HepG2 (cell line): ENCODE measurements around the gene PADI2. TPM values are rescaled to one million over a fixed set of nuclear protein-coding genes. Genes with fewer than 3 reads are reported as not detected.
A peak's percentile ranks its signal among the peaks of the same experiment; 100 is the strongest.

Source experiments
- HNF4G ChIP-seq, 2 experiments: sonication (generic) in 1 of 2; formaldehyde crosslinking in 1 of 2; IDR thresholded peaks; 2 replicates each; pipeline versions ENCODE4 v1.4.0 to v1.6.1; 2011 to 2020; ENCODE audit warnings: borderline replicate concordance in 2 of 2, low read depth in 2 of 2, mild to moderate bottlenecking in 2 of 2, low read length in 1 of 2, missing genetic modification reagents in 1 of 2, moderate library complexity in 1 of 2
- PCBP2 ChIP-seq: fragments of 200-400 bp; formaldehyde crosslinking; optimal IDR thresholded peaks from 2 replicates; pipeline ENCODE3; 2018; ENCODE audit warnings: low read length, low read depth; ENCODE audit not compliant: poor library complexity, severe bottlenecking
- SOX5 ChIP-seq: IDR thresholded peaks from 2 replicates; pipeline ENCODE4 v1.6.1; 2016; ENCODE audit warnings: borderline replicate concordance
- SP4 ChIP-seq: sonication (generic); formaldehyde crosslinking; IDR thresholded peaks from 2 replicates; pipeline ENCODE4 v1.8.1; 2023; ENCODE audit warnings: mild to moderate bottlenecking, missing genetic modification reagents
- ZBED4 ChIP-seq: sonication (generic); formaldehyde crosslinking; IDR thresholded peaks from 2 replicates; pipeline ENCODE4 v1.4.0; 2020; ENCODE audit warnings: missing genetic modification reagents, borderline replicate concordance
- ZNF350 ChIP-seq: sonication (generic); formaldehyde crosslinking; IDR thresholded peaks from 2 replicates; pipeline ENCODE4 v1.4.0; 2020; ENCODE audit warnings: mild to moderate bottlenecking, low read depth, missing genetic modification reagents, borderline replicate concordance
- ZNF451 ChIP-seq: sonication (generic); formaldehyde crosslinking; IDR thresholded peaks from 2 replicates; pipeline ENCODE4 v1.5.0; 2020; ENCODE audit warnings: mild to moderate bottlenecking, missing genetic modification reagents
- ZNF672 ChIP-seq: sonication (generic); formaldehyde crosslinking; IDR thresholded peaks from 2 replicates; pipeline ENCODE4 v1.8.1; 2022; ENCODE audit warnings: missing genetic modification reagents
- ZNF720 ChIP-seq: sonication (generic); formaldehyde crosslinking; IDR thresholded peaks from 2 replicates; pipeline ENCODE4 v1.4.0; 2020; ENCODE audit warnings: missing genetic modification reagents
- polyA plus RNA-seq, 8 experiments: library from polyadenylated mRNA; depleted of rRNA in 3 of 8; stranded (reverse) in 7 of 8; unstranded in 1 of 8; fragments of >200 nt; fragmentation: Illumina TruSeq in 4 of 8; extraction: Trizol in 4 of 8; gene quantifications; 2 replicates each; pipeline versions ENCODE4 v1.2.1 to v1.2.3, GENCODE V29; 2011 to 2016; ENCODE audit warnings: low read depth in 4 of 8, missing spikeins in 1 of 8, mixed read lengths in 1 of 8; ENCODE audit not compliant: insufficient read depth in 1 of 8
- total RNA-seq, 5 experiments: library from RNA; depleted of rRNA; stranded (reverse); fragments of >200 nt; fragmentation: Illumina TruSeq; extraction: Trizol; gene quantifications; 2 replicates each; pipeline ENCODE4 v1.2.3, GENCODE V29; 2016; ENCODE audit warnings: low read depth in 1 of 5
- TF ChIP-seq, protein P1 (sequence below): sonication (generic); formaldehyde crosslinking; IDR thresholded peaks from 2 replicates; pipeline ENCODE4 v1.4.0; 2020; ENCODE audit warnings: mild to moderate bottlenecking, missing genetic modification reagents
- TF ChIP-seq, protein P2 (sequence below): sonication (generic); formaldehyde crosslinking; IDR thresholded peaks from 2 replicates; pipeline ENCODE4 v1.4.0; 2020; ENCODE audit warnings: mild to moderate bottlenecking, missing genetic modification reagents
- TF ChIP-seq, protein P3 (sequence below): sonication (generic); formaldehyde crosslinking; IDR thresholded peaks from 2 replicates; pipeline ENCODE4 v1.5.0; 2020; ENCODE audit warnings: mild to moderate bottlenecking, missing genetic modification reagents, borderline replicate concordance
- TF ChIP-seq, protein P4 (sequence below): sonication (generic); formaldehyde crosslinking; IDR thresholded peaks from 2 replicates; pipeline ENCODE4 v1.5.1; 2020; ENCODE audit warnings: missing genetic modification reagents, mild to moderate bottlenecking, borderline replicate concordance

Gene PADI2
- total and polyA plus RNA-seq, 2 of the 13 experiments (the other 11 are each of a cell fraction or from before 2014, with no cell fraction given) = not detected

- TF ChIP-seq, protein P1, sequence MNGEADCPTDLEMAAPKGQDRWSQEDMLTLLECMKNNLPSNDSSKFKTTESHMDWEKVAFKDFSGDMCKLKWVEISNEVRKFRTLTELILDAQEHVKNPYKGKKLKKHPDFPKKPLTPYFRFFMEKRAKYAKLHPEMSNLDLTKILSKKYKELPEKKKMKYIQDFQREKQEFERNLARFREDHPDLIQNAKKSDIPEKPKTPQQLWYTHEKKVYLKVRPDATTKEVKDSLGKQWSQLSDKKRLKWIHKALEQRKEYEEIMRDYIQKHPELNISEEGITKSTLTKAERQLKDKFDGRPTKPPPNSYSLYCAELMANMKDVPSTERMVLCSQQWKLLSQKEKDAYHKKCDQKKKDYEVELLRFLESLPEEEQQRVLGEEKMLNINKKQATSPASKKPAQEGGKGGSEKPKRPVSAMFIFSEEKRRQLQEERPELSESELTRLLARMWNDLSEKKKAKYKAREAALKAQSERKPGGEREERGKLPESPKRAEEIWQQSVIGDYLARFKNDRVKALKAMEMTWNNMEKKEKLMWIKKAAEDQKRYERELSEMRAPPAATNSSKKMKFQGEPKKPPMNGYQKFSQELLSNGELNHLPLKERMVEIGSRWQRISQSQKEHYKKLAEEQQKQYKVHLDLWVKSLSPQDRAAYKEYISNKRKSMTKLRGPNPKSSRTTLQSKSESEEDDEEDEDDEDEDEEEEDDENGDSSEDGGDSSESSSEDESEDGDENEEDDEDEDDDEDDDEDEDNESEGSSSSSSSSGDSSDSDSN (CRISPR knock-in tag) = peak; percentile 51; the same call in 1 of the 2 replicates
- peak; percentile 90 for TF ChIP-seq SP4 (CRISPR knock-in tag)
- TF ChIP-seq, protein P2, sequence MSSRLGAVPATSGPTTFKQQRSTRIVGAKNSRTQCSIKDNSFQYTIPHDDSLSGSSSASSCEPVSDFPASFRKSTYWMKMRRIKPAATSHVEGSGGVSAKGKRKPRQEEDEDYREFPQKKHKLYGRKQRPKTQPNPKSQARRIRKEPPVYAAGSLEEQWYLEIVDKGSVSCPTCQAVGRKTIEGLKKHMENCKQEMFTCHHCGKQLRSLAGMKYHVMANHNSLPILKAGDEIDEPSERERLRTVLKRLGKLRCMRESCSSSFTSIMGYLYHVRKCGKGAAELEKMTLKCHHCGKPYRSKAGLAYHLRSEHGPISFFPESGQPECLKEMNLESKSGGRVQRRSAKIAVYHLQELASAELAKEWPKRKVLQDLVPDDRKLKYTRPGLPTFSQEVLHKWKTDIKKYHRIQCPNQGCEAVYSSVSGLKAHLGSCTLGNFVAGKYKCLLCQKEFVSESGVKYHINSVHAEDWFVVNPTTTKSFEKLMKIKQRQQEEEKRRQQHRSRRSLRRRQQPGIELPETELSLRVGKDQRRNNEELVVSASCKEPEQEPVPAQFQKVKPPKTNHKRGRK (CRISPR knock-in tag) = no peak
- TF ChIP-seq PCBP2 = no peak
- TF ChIP-seq ZNF350 = peak; percentile 70; the same call in 1 of the 2 replicates
- no peak for TF ChIP-seq HNF4G (IDR thresholded peaks at IDR 0.05; ENCODE audit: borderline replicate concordance, low read depth, low read length)
- TF ChIP-seq HNF4G (CRISPR knock-in tag; IDR thresholded peaks at IDR 0.05; ENCODE audit: borderline replicate concordance, low read depth) = no peak
- no peak for TF ChIP-seq ZNF720 (CRISPR knock-in tag)
- TF ChIP-seq ZBED4 (CRISPR knock-in tag) = peak; percentile 60; the same call in 1 of the 2 replicates
- TF ChIP-seq, protein P3, sequence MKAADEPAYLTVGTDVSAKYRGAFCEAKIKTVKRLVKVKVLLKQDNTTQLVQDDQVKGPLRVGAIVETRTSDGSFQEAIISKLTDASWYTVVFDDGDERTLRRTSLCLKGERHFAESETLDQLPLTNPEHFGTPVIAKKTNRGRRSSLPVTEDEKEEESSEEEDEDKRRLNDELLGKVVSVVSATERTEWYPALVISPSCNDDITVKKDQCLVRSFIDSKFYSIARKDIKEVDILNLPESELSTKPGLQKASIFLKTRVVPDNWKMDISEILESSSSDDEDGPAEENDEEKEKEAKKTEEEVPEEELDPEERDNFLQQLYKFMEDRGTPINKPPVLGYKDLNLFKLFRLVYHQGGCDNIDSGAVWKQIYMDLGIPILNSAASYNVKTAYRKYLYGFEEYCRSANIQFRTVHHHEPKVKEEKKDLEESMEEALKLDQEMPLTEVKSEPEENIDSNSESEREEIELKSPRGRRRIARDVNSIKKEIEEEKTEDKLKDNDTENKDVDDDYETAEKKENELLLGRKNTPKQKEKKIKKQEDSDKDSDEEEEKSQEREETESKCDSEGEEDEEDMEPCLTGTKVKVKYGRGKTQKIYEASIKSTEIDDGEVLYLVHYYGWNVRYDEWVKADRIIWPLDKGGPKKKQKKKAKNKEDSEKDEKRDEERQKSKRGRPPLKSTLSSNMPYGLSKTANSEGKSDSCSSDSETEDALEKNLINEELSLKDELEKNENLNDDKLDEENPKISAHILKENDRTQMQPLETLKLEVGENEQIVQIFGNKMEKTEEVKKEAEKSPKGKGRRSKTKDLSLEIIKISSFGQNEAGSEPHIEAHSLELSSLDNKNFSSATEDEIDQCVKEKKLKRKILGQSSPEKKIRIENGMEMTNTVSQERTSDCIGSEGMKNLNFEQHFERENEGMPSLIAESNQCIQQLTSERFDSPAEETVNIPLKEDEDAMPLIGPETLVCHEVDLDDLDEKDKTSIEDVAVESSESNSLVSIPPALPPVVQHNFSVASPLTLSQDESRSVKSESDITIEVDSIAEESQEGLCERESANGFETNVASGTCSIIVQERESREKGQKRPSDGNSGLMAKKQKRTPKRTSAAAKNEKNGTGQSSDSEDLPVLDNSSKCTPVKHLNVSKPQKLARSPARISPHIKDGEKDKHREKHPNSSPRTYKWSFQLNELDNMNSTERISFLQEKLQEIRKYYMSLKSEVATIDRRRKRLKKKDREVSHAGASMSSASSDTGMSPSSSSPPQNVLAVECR (CRISPR knock-in tag) = peak; percentile 83
- TF ChIP-seq ZNF672 (CRISPR knock-in tag) = no peak
- peak; percentile 35; the same call in 1 of the 2 replicates for TF ChIP-seq SOX5 (CRISPR knock-in tag)
- peak; percentile 53; the same call in 1 of the 2 replicates for TF ChIP-seq ZNF451 (CRISPR knock-in tag)
- TF ChIP-seq, protein P4, sequence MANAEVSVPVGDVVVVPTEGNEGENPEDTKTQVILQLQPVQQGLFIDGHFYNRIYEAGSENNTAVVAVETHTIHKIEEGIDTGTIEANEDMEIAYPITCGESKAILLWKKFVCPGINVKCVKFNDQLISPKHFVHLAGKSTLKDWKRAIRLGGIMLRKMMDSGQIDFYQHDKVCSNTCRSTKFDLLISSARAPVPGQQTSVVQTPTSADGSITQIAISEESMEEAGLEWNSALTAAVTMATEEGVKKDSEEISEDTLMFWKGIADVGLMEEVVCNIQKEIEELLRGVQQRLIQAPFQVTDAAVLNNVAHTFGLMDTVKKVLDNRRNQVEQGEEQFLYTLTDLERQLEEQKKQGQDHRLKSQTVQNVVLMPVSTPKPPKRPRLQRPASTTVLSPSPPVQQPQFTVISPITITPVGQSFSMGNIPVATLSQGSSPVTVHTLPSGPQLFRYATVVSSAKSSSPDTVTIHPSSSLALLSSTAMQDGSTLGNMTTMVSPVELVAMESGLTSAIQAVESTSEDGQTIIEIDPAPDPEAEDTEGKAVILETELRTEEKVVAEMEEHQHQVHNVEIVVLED = peak; percentile 86
These were observed 65.4 kb downstream of the PADI2 start, which contains the start of gene SDHB (continued) for GRCh38 chr1:17053685-17054410.
